Measurements from ENCODE around the gene SLC4A4. TPM values are rescaled to one million over a fixed set of nuclear protein-coding genes. Genes with fewer than 3 reads are reported as not detected.
A peak's percentile ranks its signal among the peaks of the same experiment; 100 is the strongest.

The SLC4A4 gene
- total RNA-seq, 1 experiment from 2014 or later: 0.16 TPM

DNA sequence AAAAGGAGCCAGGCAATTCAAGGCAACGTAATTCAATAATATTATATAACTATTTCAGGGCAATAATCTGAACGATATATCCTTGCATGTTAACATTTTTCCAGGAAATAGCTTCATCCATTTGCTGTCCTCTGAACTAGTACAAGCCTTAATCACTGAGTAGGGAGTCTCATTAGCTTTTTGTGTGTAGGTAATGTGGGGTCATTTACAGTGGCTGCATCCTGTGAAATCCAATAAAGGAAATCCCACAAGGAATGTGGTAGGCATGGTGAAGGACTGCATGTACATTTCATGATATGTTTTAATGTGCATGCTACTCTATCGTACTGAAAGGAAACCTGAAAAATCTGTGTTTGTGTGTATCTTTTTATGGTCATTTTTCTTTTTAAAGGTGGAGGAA, 103.5 kb downstream of the SLC4A4 start:
- in situ Hi-C loops (cut with HindIII; ENCODE audit: low pct_unique_long_range_greater_than_20kb, low sequenced_read_pairs): no loop called here
- no peak for DNase-seq (ENCODE audit: low read depth, low spot score)

DNA sequence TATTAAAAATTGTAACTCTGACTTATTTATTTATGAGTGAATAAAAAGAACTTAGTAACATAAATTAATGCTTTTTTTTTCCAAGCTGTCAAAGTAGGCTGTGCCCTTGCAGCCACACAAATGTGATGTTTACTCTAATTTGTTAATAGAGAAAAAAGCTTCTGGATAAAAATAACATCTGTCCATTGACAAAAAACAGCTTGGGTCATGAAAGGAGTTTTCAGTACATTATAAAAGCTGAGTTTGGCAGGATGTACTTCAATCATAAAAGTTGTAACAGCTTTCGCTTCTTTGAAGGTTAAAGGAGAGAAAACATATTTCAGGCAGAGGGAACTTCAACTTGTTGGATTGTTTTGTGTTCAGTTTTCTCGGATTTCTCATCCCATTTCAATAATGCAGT, 105.6 kb downstream of the SLC4A4 start:
- no peak for DNase-seq (ENCODE audit: low read depth, low spot score)
- in situ Hi-C loops (cut with HindIII; ENCODE audit: low pct_unique_long_range_greater_than_20kb, low sequenced_read_pairs): no loop called here

DNA sequence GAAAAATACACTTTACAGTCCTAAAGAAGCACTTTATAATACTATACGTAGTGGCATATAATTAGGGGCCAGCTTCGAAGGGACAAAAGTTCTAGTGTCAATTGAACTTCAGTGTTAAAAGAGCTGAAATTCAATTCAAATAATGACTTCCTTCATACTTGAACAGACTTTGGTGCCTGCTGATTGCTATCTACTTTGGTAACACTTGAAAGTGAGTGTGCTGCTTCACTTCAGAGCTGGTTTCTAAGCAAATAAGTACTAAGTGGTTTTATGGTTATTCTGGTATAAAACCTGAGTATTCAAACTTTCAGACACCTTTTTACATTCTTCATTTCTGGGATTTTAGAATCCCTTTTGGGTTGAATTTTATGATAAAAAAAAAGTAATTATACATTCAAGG, 107.0 kb downstream of the SLC4A4 start:
- DNase-seq (ENCODE audit: low read depth, low spot score): no peak
- in situ Hi-C loops (cut with HindIII; ENCODE audit: low pct_unique_long_range_greater_than_20kb, low sequenced_read_pairs): no loop called here

DNA sequence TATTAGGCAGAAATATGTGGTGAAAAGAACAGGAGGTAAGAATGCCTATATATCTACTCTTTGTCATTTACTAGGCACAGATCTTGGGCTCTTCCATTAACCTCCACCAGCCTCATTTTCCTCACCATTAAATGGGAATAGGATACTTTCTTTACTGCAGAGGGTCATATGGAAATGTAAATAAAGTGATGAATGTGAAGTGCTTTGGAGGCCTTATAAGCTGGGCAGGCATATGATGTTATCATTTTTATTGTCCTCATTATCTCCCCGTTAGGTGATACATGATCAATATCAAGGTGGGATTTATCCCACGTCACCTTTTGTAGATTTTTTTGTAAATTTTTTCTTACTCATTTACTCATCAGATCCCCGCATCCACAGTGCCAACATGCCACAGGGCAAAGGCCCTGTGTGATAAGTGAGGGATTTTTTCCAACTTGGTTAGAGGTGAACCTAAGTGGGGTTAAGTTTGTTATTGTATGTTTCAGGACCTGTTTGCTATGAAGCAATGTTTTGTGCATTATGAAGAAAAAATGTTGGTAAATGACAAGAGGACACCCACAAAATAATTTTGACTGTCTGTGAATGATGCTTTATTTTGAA, 107.8 kb downstream of the SLC4A4 start:
- DNase-seq (ENCODE audit: low read depth, low spot score): no peak
- in situ Hi-C loops (cut with HindIII; ENCODE audit: low pct_unique_long_range_greater_than_20kb, low sequenced_read_pairs): no loop called here

DNA sequence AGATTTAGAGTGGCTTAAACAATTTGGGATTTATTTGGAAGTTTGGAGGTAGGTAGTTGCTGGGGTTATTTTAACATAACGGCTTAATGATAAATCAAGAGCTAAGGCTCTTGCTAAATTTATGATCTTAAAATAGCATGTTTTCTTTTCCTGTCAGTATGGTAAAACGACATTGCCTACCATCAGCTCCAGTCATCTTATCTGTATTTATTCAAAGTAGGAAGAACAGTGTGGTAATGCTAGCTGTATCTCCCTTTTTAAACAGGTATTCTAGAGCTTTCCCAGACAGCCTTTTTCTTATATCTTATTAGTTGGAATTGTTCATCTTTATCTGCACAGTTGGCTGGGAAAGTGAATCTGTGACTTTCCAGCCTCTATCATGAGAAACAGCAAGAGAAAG, 110.2 kb downstream of the SLC4A4 start:
- DNase-seq (ENCODE audit: low read depth, low spot score): no peak
- in situ Hi-C loops (cut with HindIII; ENCODE audit: low pct_unique_long_range_greater_than_20kb, low sequenced_read_pairs): no loop called here

DNA sequence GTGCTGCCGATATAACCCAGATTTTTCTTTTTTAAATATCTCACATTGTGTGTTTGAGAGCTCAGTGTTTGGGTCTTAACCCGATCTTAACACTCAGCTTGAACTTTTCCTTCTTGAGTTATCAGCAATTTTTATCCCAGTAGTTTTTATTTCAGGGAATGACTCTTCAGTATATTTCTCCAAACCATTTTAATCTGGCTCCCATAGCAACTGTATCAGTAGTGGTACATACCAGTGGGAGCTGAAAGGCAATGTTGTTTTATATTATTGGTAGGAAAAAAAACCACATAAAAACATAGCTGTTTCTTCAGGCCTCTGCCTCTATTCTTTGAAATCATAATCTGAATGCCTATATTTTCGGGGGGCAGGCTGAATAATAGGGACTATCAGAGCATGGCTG, 111.1 kb downstream of the SLC4A4 start:
- in situ Hi-C loops (cut with HindIII; ENCODE audit: low pct_unique_long_range_greater_than_20kb, low sequenced_read_pairs): no loop called here
- DNase-seq (ENCODE audit: low read depth, low spot score): no peak

DNA sequence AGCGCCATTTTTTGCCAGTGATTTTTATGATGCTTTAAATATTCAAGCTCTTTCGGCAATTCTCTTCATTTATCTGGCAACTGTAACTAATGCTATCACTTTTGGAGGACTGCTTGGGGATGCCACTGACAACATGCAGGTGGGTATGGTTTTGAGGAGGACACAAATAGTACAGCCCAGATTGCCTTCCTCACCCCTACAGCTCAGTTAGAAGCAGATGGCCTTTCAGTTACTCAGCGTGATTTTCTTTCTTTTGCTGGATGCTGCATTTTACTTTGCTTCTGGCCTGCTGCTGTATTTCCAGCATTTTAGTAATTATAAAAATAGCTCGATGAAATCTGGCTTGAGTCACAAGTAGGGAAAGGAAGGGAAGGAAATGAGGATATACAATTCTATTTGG, 114.7 kb downstream of the SLC4A4 start:
- in situ Hi-C loops (cut with HindIII; ENCODE audit: low pct_unique_long_range_greater_than_20kb, low sequenced_read_pairs): no loop called here
- DNase-seq (ENCODE audit: low read depth, low spot score): no peak

DNA sequence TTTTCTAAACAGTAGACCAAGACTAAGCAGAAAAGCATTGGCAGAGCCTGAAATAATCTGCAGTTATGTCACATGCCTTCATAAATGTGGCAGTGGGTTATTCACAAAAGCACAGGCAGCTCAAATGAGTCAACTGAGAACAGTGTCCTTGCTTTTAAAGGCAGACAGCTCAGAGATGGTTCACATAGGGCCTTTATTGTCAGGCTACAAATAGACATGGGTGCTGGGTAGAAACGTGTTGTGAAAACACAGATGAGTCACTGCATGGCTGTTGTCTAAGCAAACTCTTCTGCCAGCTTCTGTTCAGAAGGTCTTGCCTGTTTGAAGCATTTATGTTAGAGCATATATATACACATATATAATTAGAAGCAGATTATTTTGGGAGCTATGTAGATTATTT, 118.0 kb downstream of the SLC4A4 start:
- DNase-seq (ENCODE audit: low read depth, low spot score): peak; percentile 91
- in situ Hi-C loops (cut with HindIII; ENCODE audit: low pct_unique_long_range_greater_than_20kb, low sequenced_read_pairs): no loop called here

DNA sequence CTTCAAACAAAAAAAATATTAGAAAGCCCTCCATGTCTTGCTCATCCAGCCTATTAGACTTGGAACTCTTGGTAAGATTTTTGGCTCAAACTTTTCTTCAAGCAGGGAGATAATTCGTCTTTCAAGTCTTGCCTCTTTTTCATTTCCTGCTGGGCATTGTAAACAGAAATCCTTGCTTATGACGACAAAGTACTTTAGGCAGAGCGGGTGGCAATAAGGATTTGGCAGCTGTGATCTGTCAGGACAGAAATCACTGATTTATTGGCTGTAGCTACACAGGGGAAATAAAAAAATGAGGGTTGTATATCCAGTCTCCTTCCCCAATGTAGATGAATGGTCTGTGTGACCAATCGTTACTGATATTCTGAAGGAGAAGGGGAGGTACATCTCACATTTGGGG, 121.6 kb downstream of the SLC4A4 start:
- no peak for DNase-seq (ENCODE audit: low read depth, low spot score)
- in situ Hi-C loops (cut with HindIII; ENCODE audit: low pct_unique_long_range_greater_than_20kb, low sequenced_read_pairs): no loop called here

DNA sequence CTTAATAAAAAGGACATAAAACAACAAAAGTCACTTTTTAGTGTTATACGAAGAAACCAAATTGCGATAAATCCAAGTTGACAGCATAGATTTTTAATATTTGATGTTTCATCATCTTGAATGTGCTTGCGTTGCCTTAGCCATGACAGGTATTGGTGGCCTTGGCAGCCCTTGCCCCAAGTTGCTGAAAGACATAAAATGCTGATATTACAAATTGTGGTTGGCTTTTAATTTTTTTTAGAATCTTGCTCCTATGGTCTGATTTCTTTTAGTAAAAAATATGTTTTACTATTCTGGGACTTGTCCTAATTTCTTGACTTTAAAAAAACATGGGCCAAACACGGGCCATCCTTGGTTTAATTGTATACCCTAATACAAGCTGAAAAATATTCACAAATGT, 122.6 kb downstream of the SLC4A4 start:
- DNase-seq (ENCODE audit: low read depth, low spot score): no peak
- in situ Hi-C loops (cut with HindIII; ENCODE audit: low pct_unique_long_range_greater_than_20kb, low sequenced_read_pairs): no loop called here

DNA sequence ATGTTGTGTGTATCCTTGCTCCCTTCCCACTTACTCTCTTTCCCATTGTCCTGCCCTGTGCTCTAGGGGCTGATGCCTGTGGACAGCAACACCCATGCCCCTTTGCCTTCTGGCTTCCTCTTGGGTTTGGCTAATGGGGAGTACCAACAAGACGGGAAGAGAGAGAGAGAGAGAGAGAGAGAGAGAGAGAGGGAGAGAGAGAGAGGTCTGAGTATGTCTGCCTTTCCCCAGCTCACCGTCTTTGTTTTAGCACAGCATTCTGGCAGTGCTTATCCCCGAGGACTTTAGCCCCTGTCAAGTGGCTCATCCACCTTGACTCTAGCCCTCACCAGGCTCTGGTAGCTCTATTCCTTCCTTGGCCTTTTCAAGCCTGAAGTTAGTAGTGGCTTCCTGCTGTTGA, 128.0 kb downstream of the SLC4A4 start:
- no peak for DNase-seq (ENCODE audit: low read depth, low spot score)
- in situ Hi-C loops (cut with HindIII; ENCODE audit: low pct_unique_long_range_greater_than_20kb, low sequenced_read_pairs): no loop called here

DNA sequence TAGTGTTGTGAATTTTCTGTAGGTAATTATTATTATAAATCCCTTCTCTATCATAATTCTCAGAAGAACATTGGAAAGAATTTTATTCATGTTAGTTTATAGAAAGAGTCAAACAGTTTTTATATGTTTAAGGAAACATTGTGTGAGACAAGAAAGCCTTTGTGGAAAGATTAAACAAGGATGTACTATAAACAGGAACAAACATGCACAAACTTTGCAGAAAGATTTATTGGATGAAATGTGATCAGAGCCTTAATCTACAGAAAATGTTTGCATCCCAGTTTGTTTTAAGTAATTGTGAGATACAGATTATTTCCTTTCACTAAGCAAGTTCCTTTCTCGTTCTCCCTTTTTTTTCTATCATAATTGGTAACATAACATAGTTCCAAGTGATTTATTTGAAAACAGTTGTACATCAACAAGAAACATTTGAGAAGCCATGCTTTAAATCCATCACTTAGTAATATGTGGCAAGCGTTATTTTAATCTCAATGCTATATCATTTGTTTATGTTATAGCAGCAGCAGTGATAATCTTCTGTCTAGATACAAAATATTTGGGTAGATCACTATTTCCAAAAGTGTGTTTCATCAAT, 129.4 kb downstream of the SLC4A4 start:
- DNase-seq (ENCODE audit: low read depth, low spot score): no peak
- in situ Hi-C loops (cut with HindIII; ENCODE audit: low pct_unique_long_range_greater_than_20kb, low sequenced_read_pairs): no loop called here

DNA sequence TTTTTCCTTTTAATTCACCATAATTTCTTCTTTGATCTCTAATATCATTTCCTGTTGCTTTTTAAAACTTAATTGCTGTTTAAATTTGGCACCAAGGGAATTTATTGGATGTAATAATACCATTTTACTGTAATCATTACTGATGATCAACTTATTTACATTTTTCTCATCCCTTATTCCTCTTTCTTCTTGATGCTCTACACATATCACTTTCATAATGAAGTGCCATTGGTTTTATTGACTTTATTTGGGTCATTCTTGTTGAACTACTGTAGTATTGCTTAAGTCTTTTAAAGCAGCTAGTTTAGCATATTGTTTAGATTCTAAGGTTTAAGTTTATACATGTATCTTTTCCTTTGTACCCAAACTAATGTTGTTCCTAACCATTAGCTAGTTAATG, 130.7 kb downstream of the SLC4A4 start:
- in situ Hi-C loops (cut with HindIII; ENCODE audit: low pct_unique_long_range_greater_than_20kb, low sequenced_read_pairs): no loop called here
- no peak for DNase-seq (ENCODE audit: low read depth, low spot score)

DNA sequence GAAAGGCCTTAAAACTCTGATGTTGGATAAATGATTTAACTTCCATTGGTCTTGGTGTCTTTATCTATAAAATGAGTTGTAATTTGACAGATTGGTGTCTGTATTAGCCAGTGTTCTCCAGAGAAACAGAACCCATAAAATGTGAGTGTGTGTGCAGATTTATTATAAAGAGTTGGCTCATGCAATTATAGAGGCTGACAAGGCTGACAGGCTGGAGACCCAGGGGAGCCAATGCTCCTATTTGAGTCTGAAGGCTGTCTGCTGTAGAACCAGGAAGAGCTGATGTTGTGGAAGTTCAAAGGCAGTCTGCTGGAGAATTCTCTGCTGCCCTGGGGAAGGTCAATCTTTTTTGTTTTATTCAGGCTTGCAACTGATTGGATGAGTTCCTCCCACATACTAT, 131.7 kb downstream of the SLC4A4 start:
- DNase-seq (ENCODE audit: low read depth, low spot score): no peak
- in situ Hi-C loops (cut with HindIII; ENCODE audit: low pct_unique_long_range_greater_than_20kb, low sequenced_read_pairs): no loop called here

DNA sequence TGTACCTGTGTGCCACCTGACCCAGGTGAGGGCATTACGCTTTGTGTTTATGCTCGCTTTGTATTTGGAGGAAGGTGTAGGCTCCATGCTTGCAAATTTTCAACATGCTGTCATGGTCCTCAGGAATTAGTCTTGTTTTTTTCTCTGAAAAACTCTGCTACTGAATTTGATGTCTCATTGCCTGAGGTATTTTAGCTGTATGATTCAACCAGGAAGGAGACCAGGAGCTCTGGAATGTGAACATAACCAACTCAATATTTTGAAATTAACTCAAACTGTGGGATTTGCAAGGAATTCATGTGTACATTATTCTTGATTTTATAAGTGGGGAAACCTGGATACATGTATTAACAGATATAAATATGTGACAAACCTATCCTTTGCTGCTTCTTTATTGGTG, 134.1 kb downstream of the SLC4A4 start:
- DNase-seq (ENCODE audit: low read depth, low spot score): no peak

DNA sequence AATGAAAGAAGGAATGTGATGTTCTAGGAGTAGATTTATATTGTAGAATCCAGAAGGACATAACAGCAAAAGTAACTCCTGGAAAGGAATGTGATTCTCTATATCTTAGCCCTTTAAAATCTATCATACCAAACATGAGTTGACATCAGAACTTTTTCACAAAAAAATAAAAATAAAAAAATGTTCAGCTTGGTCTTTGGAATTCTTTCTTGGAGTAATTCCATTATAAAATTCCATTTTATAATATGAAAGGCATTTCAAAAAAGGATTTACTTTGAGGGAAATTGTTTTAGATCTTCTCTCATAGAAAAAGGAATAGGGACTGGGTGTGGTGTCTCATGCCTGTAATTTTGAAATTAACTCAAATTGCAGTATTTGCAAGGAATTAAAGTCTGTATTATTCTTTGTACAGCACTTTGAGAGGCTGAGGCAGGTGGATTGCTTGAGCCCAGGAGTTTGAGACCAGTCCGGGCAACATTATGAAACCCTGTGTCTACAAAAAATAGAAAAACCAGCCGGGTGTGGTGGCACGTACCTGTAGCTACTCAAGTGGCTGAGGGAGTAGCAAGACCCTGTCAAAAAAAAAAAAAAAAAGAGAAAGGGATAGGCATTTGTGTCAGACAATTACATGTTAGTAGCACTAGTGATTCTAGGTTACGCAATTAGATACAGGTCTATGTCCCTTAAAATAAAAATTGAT, 134.9 kb downstream of the SLC4A4 start:
- in situ Hi-C loops (cut with HindIII; ENCODE audit: low pct_unique_long_range_greater_than_20kb, low sequenced_read_pairs): no loop called here
- DNase-seq (ENCODE audit: low read depth, low spot score): no peak

More for the DNA sequence above, 134.1 kb downstream of the SLC4A4 start:
- in situ Hi-C loops (cut with HindIII; ENCODE audit: low pct_unique_long_range_greater_than_20kb, low sequenced_read_pairs): no loop called here

DNA sequence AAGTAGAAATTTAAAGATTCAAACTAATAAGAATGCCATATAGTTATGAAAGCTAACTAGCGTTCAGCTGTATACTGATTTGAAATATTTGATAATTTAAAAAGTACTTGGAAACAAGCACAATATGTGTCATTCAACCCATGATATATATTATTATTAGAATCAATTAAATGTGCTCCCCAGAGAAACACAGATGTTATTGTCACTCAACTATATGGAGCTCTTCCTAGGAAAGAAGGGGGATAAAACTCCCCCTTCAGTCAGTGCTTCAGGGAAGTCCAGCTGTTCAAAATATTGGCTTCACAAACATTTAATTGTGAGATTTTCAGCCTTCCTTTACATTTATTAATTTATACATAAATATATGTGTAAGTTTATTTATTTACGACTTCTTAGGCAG, 135.9 kb downstream of the SLC4A4 start:
- in situ Hi-C loops (cut with HindIII; ENCODE audit: low pct_unique_long_range_greater_than_20kb, low sequenced_read_pairs): no loop called here
- DNase-seq (ENCODE audit: low read depth, low spot score): no peak

DNA sequence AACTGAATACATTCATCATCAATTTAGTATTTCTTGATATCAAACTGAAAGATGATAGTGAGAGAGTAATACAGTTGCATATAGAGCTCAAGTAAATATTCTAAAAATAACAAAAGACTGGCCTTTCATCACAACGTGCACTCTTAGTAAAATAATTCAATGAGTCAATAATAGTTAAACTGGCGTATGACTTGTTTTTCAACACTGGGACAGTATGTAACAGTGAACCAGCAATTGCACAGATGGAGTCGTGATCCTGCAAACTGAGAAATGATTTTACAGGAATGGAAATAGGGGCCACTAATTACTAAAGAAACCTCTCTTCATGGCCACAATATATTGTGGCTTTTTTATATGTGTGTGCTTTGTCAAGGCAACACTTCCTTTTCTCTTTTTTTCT, 137.4 kb downstream of the SLC4A4 start:
- in situ Hi-C loops (cut with HindIII; ENCODE audit: low pct_unique_long_range_greater_than_20kb, low sequenced_read_pairs): no loop called here
- DNase-seq (ENCODE audit: low read depth, low spot score): no peak

All from SK-MEL-5 (cell line).